Uterus (tissue), 4 donors: ENCODE data around the gene CENPO. TPM values are rescaled to one million over a fixed set of nuclear protein-coding genes. Genes with fewer than 3 reads are reported as not detected.
"Not testable (repeated sequence)": the region's sequence is repeated elsewhere in the genome, so short reads cannot be mapped to it uniquely, and the experiment has no call there.

Source experiments
- DNase-seq, 2 donors: peaks; one replicate each; pipeline ENCODE4 v3.0.0-alpha.2; 2019 to 2020
- H3K27ac ChIP-seq, 2 donors: fragments of 200-600 bp; sonication (generic); 1 replicate in 1 of 2; 2 replicates in 1 of 2; pipeline ENCODE4 v1.5.1; 2016 to 2018
- H3K27me3 ChIP-seq, 2 donors: fragments of 200-600 bp; sonication (generic); one replicate each; pipeline ENCODE4 v1.5.1; 2018 to 2019; ENCODE audit warnings: control low read depth in 1 of 2
- H3K36me3 ChIP-seq, 2 donors: fragments of 200-600 bp; sonication (generic); one replicate each; pipeline ENCODE4 v1.5.1; 2019; ENCODE audit warnings: control low read depth in 1 of 2
- H3K4me1 ChIP-seq, 2 donors: fragments of 200-600 bp; sonication (generic); one replicate each; pipeline ENCODE4 v1.5.1; 2018 to 2019; ENCODE audit warnings: control low read depth in 1 of 2
- H3K4me3 ChIP-seq, 2 donors: fragments of 200-600 bp; sonication (generic); 1 replicate in 1 of 2; 2 replicates in 1 of 2; pipeline ENCODE4 v1.5.1; 2018 to 2019; ENCODE audit warnings: mild to moderate bottlenecking in 1 of 2
- H3K9me3 ChIP-seq, 2 donors: fragments of 200-600 bp; sonication (generic); one replicate each; pipeline ENCODE4 v1.5.1; 2019; ENCODE audit warnings: control low read depth in 1 of 2
- POLR2A ChIP-seq, 2 donors: fragments of 450-650 bp; IDR thresholded peaks; one replicate each; pipeline ENCODE4 v1.6.1; 2016; ENCODE audit warnings: antibody characterized with exemption in 2 of 2, mild to moderate bottlenecking in 1 of 2, moderate library complexity in 1 of 2
- intact Hi-C: fragments of 100-400 bp; cut with DNase I; formaldehyde crosslinking; loops from one replicate; pipeline ENCODE4 v1.15.1; 2023; ENCODE audit warnings: low total_unique reads
- total RNA-seq, 4 donors: library from RNA; depleted of rRNA in 3 of 4; stranded (reverse); fragments of >200 nt in 3 of 4; gene quantifications; one replicate each; pipeline versions ENCODE4 v1.1.0 to v1.2.4, GENCODE V29; 2014 to 2023
- TF ChIP-seq, protein P1 (sequence below), 4 experiments: fragments of 200-600 bp in 2 of 4; fragments of 450-650 bp in 2 of 4; sonication (generic) in 2 of 4; IDR thresholded peaks; one replicate each; pipeline ENCODE4 v1.5.1; 2016 to 2019; ENCODE audit warnings: antibody characterized with exemption in 4 of 4, mild to moderate bottlenecking in 2 of 4, moderate library complexity in 1 of 4
- donor health status: DM: yes; HTN: yes; CAD: no.

The CENPO gene
- total RNA-seq, 4 donors from 2014 or later = 1.0 to 16.0 (median 2.2) TPM

GRCh38 chr2:24833821-24834732 lies 40.9 kb downstream of the CENPO start:
- no peak overlapping the region for H3K27ac ChIP-seq
- DNase-seq = no peak
- intact Hi-C loops = no loop called here

GRCh38 chr2:24834733-24835395 lies 41.6 kb downstream of the CENPO start:
- Histone ChIP-seq H3K9me3 (no peaks in the 10 kb centered on the region), H3K36me3 (no peaks in the 10 kb centered on the region), H3K4me3 (no peak overlapping the region), H3K4me1 (no peaks in the 10 kb centered on the region), H3K27ac (no peak overlapping the region), H3K27me3 (no peaks in the 10 kb centered on the region)
- no peak for TF ChIP-seq POLR2A (IDR thresholded peaks at IDR 0.05)
- TF ChIP-seq, protein P1, sequence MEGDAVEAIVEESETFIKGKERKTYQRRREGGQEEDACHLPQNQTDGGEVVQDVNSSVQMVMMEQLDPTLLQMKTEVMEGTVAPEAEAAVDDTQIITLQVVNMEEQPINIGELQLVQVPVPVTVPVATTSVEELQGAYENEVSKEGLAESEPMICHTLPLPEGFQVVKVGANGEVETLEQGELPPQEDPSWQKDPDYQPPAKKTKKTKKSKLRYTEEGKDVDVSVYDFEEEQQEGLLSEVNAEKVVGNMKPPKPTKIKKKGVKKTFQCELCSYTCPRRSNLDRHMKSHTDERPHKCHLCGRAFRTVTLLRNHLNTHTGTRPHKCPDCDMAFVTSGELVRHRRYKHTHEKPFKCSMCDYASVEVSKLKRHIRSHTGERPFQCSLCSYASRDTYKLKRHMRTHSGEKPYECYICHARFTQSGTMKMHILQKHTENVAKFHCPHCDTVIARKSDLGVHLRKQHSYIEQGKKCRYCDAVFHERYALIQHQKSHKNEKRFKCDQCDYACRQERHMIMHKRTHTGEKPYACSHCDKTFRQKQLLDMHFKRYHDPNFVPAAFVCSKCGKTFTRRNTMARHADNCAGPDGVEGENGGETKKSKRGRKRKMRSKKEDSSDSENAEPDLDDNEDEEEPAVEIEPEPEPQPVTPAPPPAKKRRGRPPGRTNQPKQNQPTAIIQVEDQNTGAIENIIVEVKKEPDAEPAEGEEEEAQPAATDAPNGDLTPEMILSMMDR (IDR thresholded peaks at IDR 0.05) = no peak
- no peak for DNase-seq
- intact Hi-C loops = no loop called here

More at GRCh38 chr2:24833821-24834732, 40.9 kb downstream of the CENPO start:
- Histone ChIP-seq H3K27me3 (no peaks in the 10 kb centered on the region), H3K4me3 (no peak overlapping the region), H3K9me3 (no peaks in the 10 kb centered on the region), H3K4me1 (no peaks in the 10 kb centered on the region), H3K36me3 (no peaks in the 10 kb centered on the region)
- TF ChIP-seq POLR2A (IDR thresholded peaks at IDR 0.05) = no peak
- TF ChIP-seq, protein P1 (IDR thresholded peaks at IDR 0.05) = no peak

DNA sequence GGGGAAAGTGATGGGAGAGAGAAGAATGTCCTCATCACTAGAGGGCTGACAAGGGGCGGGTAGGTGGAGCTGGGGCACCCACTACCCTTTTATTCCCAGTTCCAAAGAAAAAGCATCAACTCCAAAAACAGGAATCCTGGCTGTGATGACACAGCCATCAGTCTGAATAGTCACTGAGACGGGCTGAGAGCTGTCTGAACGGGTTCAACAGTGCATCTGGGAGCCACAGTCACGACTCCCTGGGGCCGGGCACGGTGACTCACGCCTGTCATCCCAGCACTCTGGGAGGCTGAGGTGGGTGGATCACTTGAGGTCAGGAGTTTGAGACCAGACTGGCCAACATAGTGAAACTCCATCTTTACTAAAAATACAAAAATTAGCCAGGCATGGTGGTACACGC lies 42.2 kb downstream of the CENPO start:
- DNase-seq, H3K4me3 ChIP-seq, H3K36me3 ChIP-seq, H3K27ac ChIP-seq, intact Hi-C loops, H3K9me3 ChIP-seq, H3K27me3 ChIP-seq, H3K4me1 ChIP-seq: not testable (repeated sequence)

- H3K36me3 ChIP-seq = no peaks in the 10 kb centered on the region
- TF ChIP-seq, protein P1 (IDR thresholded peaks at IDR 0.05) = no peak
- no peak for TF ChIP-seq POLR2A (IDR thresholded peaks at IDR 0.05)
- H3K4me1 ChIP-seq = no peaks in the 10 kb centered on the region
Observed at GRCh38 chr2:24836206-24836605, 43.0 kb downstream of the CENPO start.

DNA sequence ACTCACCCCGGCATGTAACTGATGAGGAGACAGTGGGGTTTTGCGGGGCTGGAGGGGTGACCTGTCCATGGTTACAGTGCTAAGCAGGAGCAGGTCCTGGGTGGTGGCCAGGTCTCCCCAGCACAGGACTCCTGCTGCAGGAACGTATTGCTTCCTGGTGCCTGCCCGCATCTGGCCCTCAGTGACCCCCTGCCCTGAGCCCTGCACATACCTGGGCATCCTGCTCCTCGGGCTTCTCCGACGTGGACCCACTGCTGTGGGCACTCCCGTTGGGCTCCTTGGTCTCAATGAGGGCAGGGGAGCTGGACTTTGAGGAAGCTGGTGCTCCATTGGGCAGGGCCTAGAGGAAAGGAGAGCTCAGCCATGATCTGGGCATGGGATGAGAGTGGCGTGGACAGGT lies 43.5 kb downstream of the CENPO start:
- Histone ChIP-seq H3K4me1 (no peaks in the 10 kb centered on the region), H3K27me3 (no peaks in the 10 kb centered on the region), H3K4me3 (no peak overlapping the region), H3K9me3 (no peaks in the 10 kb centered on the region), H3K27ac (no peak overlapping the region), H3K36me3 (no peaks in the 10 kb centered on the region)
- DNase-seq = no peak
- no peak for TF ChIP-seq POLR2A (IDR thresholded peaks at IDR 0.05)
- TF ChIP-seq, protein P1 (IDR thresholded peaks at IDR 0.05) = no peak
- intact Hi-C loops = no loop called here

More at GRCh38 chr2:24836206-24836605, 43.0 kb downstream of the CENPO start:
- no peak for DNase-seq
- Histone ChIP-seq H3K9me3 (no peaks in the 10 kb centered on the region), H3K27me3 (no peaks in the 10 kb centered on the region), H3K4me3 (no peak overlapping the region), H3K27ac (no peak overlapping the region)
- intact Hi-C loops = no loop called here
